ENCODE data around the gene KSR1.

The KSR1 gene

DNA sequence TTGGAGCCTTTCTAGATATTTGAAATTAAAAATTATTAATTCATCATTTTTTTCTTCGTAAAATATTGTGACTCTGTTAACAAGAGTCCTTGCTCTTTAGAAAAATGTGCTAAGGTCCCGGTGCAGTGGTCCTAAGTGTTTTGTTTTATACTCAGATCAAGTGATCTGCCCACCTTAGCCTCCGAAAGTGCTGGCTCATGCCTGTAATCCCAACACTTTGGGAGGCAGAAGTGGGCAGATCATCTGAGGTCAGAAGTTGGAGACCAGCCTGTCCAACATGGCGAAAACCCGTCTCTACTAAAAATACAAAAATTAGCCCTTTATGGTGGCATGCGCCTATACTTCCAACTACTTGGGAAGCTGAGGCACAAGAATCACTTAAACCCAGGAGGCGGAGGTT lies 92.1 kb downstream of the KSR1 start:
- H3K36me3 ChIP-seq (replicated peaks; ENCODE audit: low read depth, low read length) = no peaks in the 10 kb centered on the region
- H3K4me3 ChIP-seq (ENCODE audit: low read length) = no peak overlapping the region
- TF ChIP-seq CTCF (IDR thresholded peaks at IDR 0.05; ENCODE audit: low read depth, low read length) = no peak
- no peak for TF ChIP-seq EZH2phosphoT487 (IDR thresholded peaks at IDR 0.05; ENCODE audit: low read depth)
- H2AFZ ChIP-seq (ENCODE audit: low read depth, low read length) = no peak overlapping the region
- peaks cover 86% of the 10 kb centered on the region for H3K27me3 ChIP-seq (ENCODE audit: low read depth, low read length)
- H3K4me1 ChIP-seq (ENCODE audit: low read length) = peaks cover 40% of the 10 kb centered on the region
- no peak overlapping the region for H3K4me2 ChIP-seq (ENCODE audit: low read length)
- peaks cover 36% of the 10 kb centered on the region for H4K20me1 ChIP-seq (ENCODE audit: insufficient read depth, low read length)
- H3K27ac ChIP-seq (ENCODE audit: low read length) = no peak overlapping the region
- no peaks in the 10 kb centered on the region for H3K9me3 ChIP-seq (ENCODE audit: insufficient read depth, low read length)
- H3K79me2 ChIP-seq (ENCODE audit: low read length) = no peaks in the 10 kb centered on the region
- no peak overlapping the region for H3K9ac ChIP-seq (ENCODE audit: low read length)

GRCh38 chr17:27549251-27549893 lies 93.1 kb downstream of the KSR1 start:
- H3K9ac ChIP-seq (ENCODE audit: low read length) = no peak overlapping the region
- H3K79me2 ChIP-seq (ENCODE audit: low read length) = no peaks in the 10 kb centered on the region
- no peak overlapping the region for H2AFZ ChIP-seq (ENCODE audit: low read depth, low read length)
- peaks cover 31% of the 10 kb centered on the region for H3K4me1 ChIP-seq (ENCODE audit: low read length)
- no peak overlapping the region for H3K4me3 ChIP-seq (ENCODE audit: low read length)
- no peak overlapping the region for H3K27ac ChIP-seq (ENCODE audit: low read length)
- no peak overlapping the region for H3K4me2 ChIP-seq (ENCODE audit: low read length)
- H3K36me3 ChIP-seq (replicated peaks; ENCODE audit: low read depth, low read length) = no peaks in the 10 kb centered on the region
- H4K20me1 ChIP-seq (ENCODE audit: insufficient read depth, low read length) = peaks cover 29% of the 10 kb centered on the region
- TF ChIP-seq CTCF (IDR thresholded peaks at IDR 0.05; ENCODE audit: low read depth, low read length) (no peak), EZH2phosphoT487 (IDR thresholded peaks at IDR 0.05; ENCODE audit: low read depth) (no peak)
- peaks cover 87% of the 10 kb centered on the region for H3K27me3 ChIP-seq (ENCODE audit: low read depth, low read length)
- H3K9me3 ChIP-seq (ENCODE audit: insufficient read depth, low read length) = no peaks in the 10 kb centered on the region

- Histone ChIP-seq H3K79me2 (ENCODE audit: low read length) (no peaks in the 10 kb centered on the region), H3K9me3 (ENCODE audit: insufficient read depth, low read length) (no peaks in the 10 kb centered on the region), H3K27me3 (ENCODE audit: low read depth, low read length) (peaks cover 90% of the 10 kb centered on the region), H3K4me3 (ENCODE audit: low read length) (no peak overlapping the region), H3K36me3 (replicated peaks; ENCODE audit: low read depth, low read length) (no peaks in the 10 kb centered on the region), H3K4me1 (ENCODE audit: low read length) (peaks cover 21% of the 10 kb centered on the region), H3K9ac (ENCODE audit: low read length) (no peak overlapping the region), H3K4me2 (ENCODE audit: low read length) (no peak overlapping the region), H4K20me1 (ENCODE audit: insufficient read depth, low read length) (peaks cover 26% of the 10 kb centered on the region), H3K27ac (ENCODE audit: low read length) (no peak overlapping the region), H2AFZ (ENCODE audit: low read depth, low read length) (no peak overlapping the region)
- TF ChIP-seq EZH2phosphoT487 (IDR thresholded peaks at IDR 0.05; ENCODE audit: low read depth) = no peak
- no peak for TF ChIP-seq CTCF (IDR thresholded peaks at IDR 0.05; ENCODE audit: low read depth, low read length)
Observed at GRCh38 chr17:27550291-27550930, 94.2 kb downstream of the KSR1 start.

DNA sequence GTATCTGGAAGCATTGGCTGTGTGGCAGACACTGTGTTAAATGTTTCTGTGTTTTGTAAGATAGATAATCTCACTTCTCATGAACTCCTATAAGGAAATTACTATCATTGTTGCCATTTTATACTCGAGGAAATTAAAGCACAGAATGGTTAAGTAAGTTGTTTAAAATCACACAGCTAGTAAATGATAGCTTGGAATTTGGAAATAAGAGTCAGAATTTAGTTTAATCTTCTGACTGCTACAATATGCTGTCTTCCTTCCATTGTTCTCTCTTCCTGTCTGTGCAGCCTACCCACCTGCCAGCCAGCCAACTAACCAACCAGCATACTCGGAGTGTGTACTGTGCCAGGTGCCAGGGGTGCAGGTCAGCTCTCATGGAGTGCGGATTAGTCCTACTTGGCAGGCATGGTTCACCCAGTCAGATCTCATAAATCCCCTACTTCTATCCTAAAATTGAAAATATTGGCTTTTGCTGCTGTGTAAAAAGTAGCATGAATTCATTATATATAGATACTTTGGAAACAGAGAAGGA lies 94.8 kb downstream of the KSR1 start:
- Histone ChIP-seq H3K4me3 (ENCODE audit: low read length) (no peak overlapping the region), H3K9ac (ENCODE audit: low read length) (no peak overlapping the region), H3K27ac (ENCODE audit: low read length) (no peak overlapping the region), H3K4me2 (ENCODE audit: low read length) (no peak overlapping the region), H2AFZ (ENCODE audit: low read depth, low read length) (no peak overlapping the region), H3K4me1 (ENCODE audit: low read length) (peaks cover 15% of the 10 kb centered on the region), H3K27me3 (ENCODE audit: low read depth, low read length) (peaks cover 90% of the 10 kb centered on the region), H3K36me3 (replicated peaks; ENCODE audit: low read depth, low read length) (no peaks in the 10 kb centered on the region), H3K79me2 (ENCODE audit: low read length) (no peaks in the 10 kb centered on the region), H4K20me1 (ENCODE audit: insufficient read depth, low read length) (peaks cover 19% of the 10 kb centered on the region), H3K9me3 (ENCODE audit: insufficient read depth, low read length) (no peaks in the 10 kb centered on the region)
- TF ChIP-seq EZH2phosphoT487 (IDR thresholded peaks at IDR 0.05; ENCODE audit: low read depth) (no peak), CTCF (IDR thresholded peaks at IDR 0.05; ENCODE audit: low read depth, low read length) (no peak)

Measured in OCI-LY3 (cell line).